Small intestine (tissue), 7 donors: ENCODE results near the gene LRSAM1. TPM values are rescaled to one million over a fixed set of nuclear protein-coding genes. Genes with fewer than 3 reads are reported as not detected.

Experiments used
- DNase-seq, 2 donors: peaks; one replicate each; pipeline versions ENCODE4 v3.0.0 to v3.0.0-alpha.2; 2013
- FAIRE-seq: peaks from 2 replicates; lab custom pipeline; 2012; peaks lifted over from hg19 to GRCh38; lab: Jason Lieb, UNC
- H3K27ac ChIP-seq, 3 donors: one replicate each; pipeline ENCODE4 v1.5.1; 2013; ENCODE audit warnings: low read length in 2 of 3, mild to moderate bottlenecking in 2 of 3, control low read depth in 1 of 3, inconsistent platforms in 1 of 3, low read depth in 1 of 3, moderate library complexity in 1 of 3
- H3K27me3 ChIP-seq, 3 donors: one replicate each; pipeline ENCODE4 v1.6.1; 2013; ENCODE audit warnings: low read length in 3 of 3, inconsistent platforms in 1 of 3; ENCODE audit not compliant: control insufficient read depth in 3 of 3, insufficient read depth in 3 of 3
- H3K36me3 ChIP-seq, 3 donors: one replicate each; pipeline ENCODE4 v1.6.1; 2013; ENCODE audit warnings: low read length in 3 of 3, inconsistent platforms in 1 of 3, low read depth in 1 of 3, mild to moderate bottlenecking in 1 of 3, moderate library complexity in 1 of 3; ENCODE audit not compliant: control insufficient read depth in 3 of 3, insufficient read depth in 2 of 3
- H3K4me1 ChIP-seq, 3 donors: one replicate each; pipeline ENCODE4 v1.6.1; 2013; ENCODE audit warnings: low read length in 2 of 3, inconsistent platforms in 1 of 3, low read depth in 1 of 3, mild to moderate bottlenecking in 1 of 3, moderate library complexity in 1 of 3; ENCODE audit not compliant: control insufficient read depth in 3 of 3, insufficient read depth in 2 of 3
- H3K4me3 ChIP-seq, 3 donors: one replicate each; pipeline ENCODE4 v1.5.1; 2013; ENCODE audit warnings: low read length in 3 of 3, control low read depth in 1 of 3, inconsistent platforms in 1 of 3, low read depth in 1 of 3, mild to moderate bottlenecking in 1 of 3, moderate library complexity in 1 of 3
- H3K9me3 ChIP-seq, 2 donors: one replicate each; pipeline ENCODE4 v1.6.1; 2013; ENCODE audit warnings: low read depth in 1 of 2, low read length in 1 of 2; ENCODE audit not compliant: control insufficient read depth in 2 of 2, insufficient read depth in 1 of 2
- WGBS, 3 donors: extraction: QIAGEN DNeasy Blood & Tissue Kit; methylation state at CpG; one replicate each; pipeline ENCODE4 v1.1.7; 2013; 5-methylcytosine and 5-hydroxymethylcytosine counted together
- polyA plus RNA-seq, 4 donors: library from polyadenylated mRNA; stranded (reverse) in 3 of 4; unstranded in 1 of 4; fragments of 200-250 nt in 3 of 4; fragments of 120-200 nt in 1 of 4; gene quantifications; one replicate each; pipeline versions ENCODE4 v1.2.1 to v1.2.3, GENCODE V29; 2013
- donor health status: healthy with polysubstance abuse.
- donor health status: control.
- donor health status: control.
- donor health status: Bipolar disorder and iron deficiency.
- donor health status: healthy.

The LRSAM1 gene
- polyA plus RNA-seq, 4 donors: 12.8 to 22.8 (median 18.2) TPM

DNA sequence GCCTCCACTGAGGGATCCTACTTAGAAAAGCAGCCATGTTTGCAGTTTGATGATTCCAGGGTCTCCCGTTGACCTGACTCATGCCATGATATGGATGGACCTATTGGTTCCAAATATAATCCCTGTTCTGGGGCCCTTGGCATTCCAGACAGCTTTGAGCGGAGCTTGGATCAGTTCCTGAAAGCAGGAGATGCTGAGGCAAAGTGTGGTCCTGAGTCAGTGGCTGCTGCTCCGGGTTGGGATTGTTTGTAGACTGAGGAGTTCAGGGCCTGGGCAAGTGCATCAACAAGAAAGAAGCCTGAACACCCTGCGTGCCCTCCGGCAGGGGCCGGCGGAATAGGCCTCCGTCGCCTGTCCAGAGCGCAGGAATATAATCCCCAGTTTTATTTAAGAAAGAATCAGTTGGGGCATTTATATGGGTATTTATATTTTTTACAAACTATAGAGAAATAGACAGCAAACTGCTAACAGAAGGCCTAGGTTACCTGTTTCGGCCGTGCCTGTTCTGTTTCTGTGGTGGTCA, 50.6 kb downstream of the LRSAM1 start:
- H3K4me3 ChIP-seq: no peak overlapping the region
- FAIRE-seq: no peak
- no peaks in the 10 kb centered on the region for H3K27me3 ChIP-seq
- no peaks in the 10 kb centered on the region for H3K4me1 ChIP-seq
- DNase-seq: no peak
- peaks cover 4 to 77% (median 12%) of the 10 kb centered on the region in 3 donors for H3K36me3 ChIP-seq
- 91 to 92% (median 92%) methylated on average over 12 of the region's 12 CpGs for WGBS, 3 donors
- no peak overlapping the region for H3K27ac ChIP-seq
- H3K9me3 ChIP-seq: no peaks in the 10 kb centered on the region

DNA sequence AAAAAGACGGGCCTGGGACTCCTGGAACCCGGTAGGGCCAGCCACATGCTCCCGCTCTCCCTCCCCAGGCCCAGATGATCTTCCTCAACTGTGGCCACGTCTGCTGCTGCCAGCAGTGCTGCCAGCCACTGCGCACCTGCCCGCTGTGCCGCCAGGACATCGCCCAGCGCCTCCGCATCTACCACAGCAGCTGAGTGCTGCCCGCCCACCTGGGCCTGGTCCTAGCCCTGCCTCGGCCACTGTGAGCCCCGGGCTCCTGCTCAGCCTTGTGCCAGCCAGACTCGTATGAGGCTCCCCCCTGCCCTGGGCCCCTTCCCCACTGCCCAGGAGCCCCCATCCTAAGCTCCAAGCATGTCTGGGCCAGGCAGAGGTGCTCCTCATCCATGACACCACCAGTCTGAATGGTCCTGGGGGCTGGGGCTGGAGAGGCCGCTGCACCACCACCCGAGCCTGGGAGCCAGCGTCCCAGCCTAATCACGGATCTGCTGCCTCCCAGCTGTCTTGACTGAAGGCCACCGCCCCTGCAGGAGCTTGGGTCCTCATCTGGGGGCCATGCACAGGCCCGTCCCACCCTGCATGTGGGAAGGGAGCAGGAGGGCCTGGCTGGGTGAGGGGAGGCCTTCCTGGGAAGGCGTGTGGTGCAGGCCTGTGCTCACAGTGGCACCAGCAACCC, 51.5 kb downstream of the LRSAM1 start:
- no peaks in the 10 kb centered on the region for H3K9me3 ChIP-seq
- no peak overlapping the region for H3K27ac ChIP-seq
- H3K36me3 ChIP-seq: peaks cover 7 to 77% (median 7%) of the 10 kb centered on the region in 3 donors
- H3K4me1 ChIP-seq: no peaks in the 10 kb centered on the region
- FAIRE-seq (no peak), DNase-seq (no peak)
- H3K27me3 ChIP-seq: no peaks in the 10 kb centered on the region
- 90 to 91% (median 90%) methylated on average over 17 to 21 of the region's 21 CpGs for WGBS, 3 donors
- no peak overlapping the region for H3K4me3 ChIP-seq

GRCh38 chr9:127503379-127503921, 52.1 kb downstream of the LRSAM1 start:
- Histone ChIP-seq H3K4me1 (no peaks in the 10 kb centered on the region), H3K9me3 (no peaks in the 10 kb centered on the region), H3K4me3 (no peak overlapping the region), H3K27me3 (no peaks in the 10 kb centered on the region), H3K36me3 (peaks cover 7 to 77% (median 11%) of the 10 kb centered on the region in 3 donors), H3K27ac (no peak overlapping the region)
- FAIRE-seq (no peak), DNase-seq (no peak)
- 88 to 90% (median 90%) methylated on average over 20 of the region's 20 CpGs for WGBS, 3 donors

DNA sequence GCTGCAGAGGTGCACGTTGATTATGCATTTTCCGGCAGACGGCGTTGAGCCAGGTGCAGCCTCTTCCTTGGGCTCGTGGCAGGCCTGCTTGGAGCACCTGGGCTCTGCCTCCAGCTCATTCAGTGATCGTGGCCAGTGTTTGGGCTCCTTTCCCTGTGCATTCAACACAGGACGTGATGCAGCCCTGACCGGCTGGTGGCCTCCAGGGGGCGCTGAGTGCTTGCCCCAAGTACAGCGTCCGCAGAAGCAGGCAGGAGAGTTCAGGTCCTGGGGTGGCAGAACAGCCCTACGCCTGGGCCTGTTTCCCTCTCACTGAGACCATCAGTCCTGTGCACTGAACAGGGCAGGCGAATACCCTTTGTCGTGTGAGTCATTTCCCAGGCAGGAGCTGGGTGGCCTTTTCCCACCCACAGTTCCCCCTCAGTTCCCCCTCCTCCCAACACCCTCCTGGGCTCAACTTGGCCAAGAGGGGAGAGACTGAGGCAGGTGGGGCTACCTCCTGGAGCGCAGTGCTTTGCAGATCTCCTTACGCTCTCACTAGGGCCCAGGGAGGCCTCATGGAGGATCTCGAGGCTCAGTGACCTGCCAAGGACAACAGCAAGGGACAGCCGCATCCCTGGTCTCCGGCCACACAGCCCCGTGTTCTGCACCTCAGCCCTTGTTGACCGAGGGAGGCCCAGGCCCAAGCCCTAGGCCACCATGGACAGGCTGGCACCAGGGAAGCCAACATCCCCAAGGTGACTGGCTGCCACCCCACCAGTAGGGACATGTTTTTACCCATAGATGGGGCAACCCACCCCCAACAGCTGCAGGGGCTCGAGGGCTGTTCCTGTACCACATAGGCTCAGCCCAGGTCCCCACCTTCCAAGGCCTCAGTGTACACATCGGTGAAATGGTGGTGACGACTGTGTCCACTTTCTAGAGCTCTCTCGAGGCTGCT, 52.9 kb downstream of the LRSAM1 start:
- Histone ChIP-seq H3K27me3 (no peaks in the 10 kb centered on the region), H3K4me1 (no peaks in the 10 kb centered on the region), H3K27ac (peak overlapping the region in 1 of 3 donors; percentile 38), H3K4me3 (no peak overlapping the region), H3K36me3 (peaks cover 7 to 79% (median 16%) of the 10 kb centered on the region in 3 donors), H3K9me3 (no peaks in the 10 kb centered on the region)
- DNase-seq: peak; percentile 80 to 87
- FAIRE-seq: no peak
- 50 to 55% (median 54%) methylated on average over 23 to 25 of the region's 25 CpGs for WGBS, 3 donors

DNA sequence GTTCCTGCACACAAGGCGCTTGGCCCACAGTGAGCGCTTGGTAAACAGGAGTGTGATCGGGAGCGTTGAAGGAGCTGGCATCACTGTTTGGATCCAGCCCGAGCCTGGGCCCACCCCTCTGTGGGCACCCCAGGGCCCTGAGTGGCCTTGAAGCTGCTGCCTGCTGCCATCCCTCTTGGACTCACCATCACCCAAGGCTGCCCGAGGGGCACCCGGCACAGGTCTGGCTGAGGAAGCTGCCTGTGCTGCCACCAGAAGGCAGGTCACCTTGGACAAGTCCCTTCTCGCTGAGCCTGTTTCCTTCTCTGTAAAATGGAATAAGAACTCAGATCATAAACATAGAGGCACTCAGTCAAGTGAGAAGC, 53.6 kb downstream of the LRSAM1 start:
- H3K4me1 ChIP-seq: no peaks in the 10 kb centered on the region
- FAIRE-seq (no peak), DNase-seq (no peak)
- peaks cover 7 to 84% (median 16%) of the 10 kb centered on the region in 3 donors for H3K36me3 ChIP-seq
- 87 to 92% (median 89%) methylated on average over 8 of the region's 8 CpGs for WGBS, 3 donors
- H3K9me3 ChIP-seq: no peaks in the 10 kb centered on the region
- no peak overlapping the region for H3K4me3 ChIP-seq
- H3K27ac ChIP-seq: no peak overlapping the region
- no peaks in the 10 kb centered on the region for H3K27me3 ChIP-seq

DNA sequence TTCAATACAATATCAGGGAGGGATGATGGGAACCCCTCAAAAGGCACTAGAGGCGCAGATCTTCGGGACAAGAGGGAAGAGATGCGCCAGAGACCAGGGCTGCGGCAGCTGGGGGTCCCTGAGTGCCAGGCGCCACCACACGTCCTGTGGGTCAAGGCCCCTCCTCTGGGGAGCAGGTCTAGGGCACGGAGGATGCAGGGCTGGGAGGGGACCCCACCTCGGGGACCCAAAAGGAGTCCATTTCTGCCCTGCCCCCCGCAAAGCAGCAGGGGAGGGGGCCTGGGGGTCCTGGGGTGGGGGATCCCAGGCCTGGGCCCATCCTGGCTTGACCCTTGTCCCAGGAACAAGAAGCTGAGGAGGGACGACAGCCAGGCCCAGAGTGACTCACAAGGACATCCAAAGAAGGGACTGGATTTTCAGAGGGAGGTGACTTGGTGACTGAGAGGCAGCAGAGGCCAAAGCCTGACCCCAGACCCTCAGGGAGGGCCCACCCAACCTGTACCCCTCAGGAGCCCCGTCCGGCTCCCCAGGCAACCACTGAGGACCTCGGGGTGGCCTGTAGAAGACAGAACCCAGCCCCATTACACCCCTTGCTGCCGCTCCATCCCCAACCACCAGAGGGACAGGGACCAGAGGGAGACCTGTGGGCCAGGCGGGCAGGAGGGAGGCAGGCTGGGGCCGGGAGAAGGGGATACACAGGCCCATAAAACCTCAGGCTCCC, 54.2 kb downstream of the LRSAM1 start:
- Histone ChIP-seq H3K4me1 (no peaks in the 10 kb centered on the region), H3K36me3 (peaks cover 7 to 87% (median 16%) of the 10 kb centered on the region in 3 donors), H3K4me3 (no peak overlapping the region), H3K27ac (peak overlapping the region in 1 of 3 donors; percentile 1), H3K27me3 (no peaks in the 10 kb centered on the region), H3K9me3 (no peaks in the 10 kb centered on the region)
- peak in 1 of 2 donors; percentile 40 for DNase-seq
- no peak for FAIRE-seq
- WGBS, 3 donors: 68 to 77% (median 73%) methylated on average over 14 to 16 of the region's 16 CpGs

GRCh38 chr9:127506117-127506813, 55.0 kb downstream of the LRSAM1 start:
- Histone ChIP-seq H3K9me3 (no peaks in the 10 kb centered on the region), H3K27me3 (no peaks in the 10 kb centered on the region), H3K4me1 (no peaks in the 10 kb centered on the region), H3K36me3 (peaks cover 7 to 81% (median 16%) of the 10 kb centered on the region in 3 donors), H3K4me3 (no peak overlapping the region), H3K27ac (peak overlapping the region in 1 of 3 donors; percentile 1)
- no peak for FAIRE-seq
- no peak for DNase-seq
- WGBS, 3 donors: 87 to 91% (median 89%) methylated on average over 12 of the region's 12 CpGs
